ENCODE data around the gene CLN6.

DNA sequence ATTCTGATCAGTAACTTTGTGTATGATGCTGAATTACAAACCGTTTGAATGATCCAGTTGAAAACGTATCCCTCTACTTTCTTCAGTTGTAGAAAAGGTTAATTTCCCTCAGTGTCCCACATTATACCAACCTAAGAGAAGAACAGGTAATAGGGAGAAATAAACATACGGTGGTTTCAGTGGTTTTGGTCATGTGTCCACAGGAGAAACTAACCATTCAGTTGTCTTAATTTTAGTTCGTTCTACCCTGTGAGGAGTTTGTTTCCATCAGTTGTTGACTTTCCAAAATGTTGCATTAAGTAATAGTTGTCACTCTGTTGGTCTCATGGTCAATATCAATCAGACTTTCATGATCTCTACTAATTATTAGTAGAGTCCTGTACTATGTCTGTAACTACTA, 39.5 kb downstream of the CLN6 start:
- TF ChIP-seq POLR2A (IDR thresholded peaks at IDR 0.05; ENCODE audit: extremely low read depth, insufficient read length), result no peak
- TF ChIP-seq, protein P1, sequence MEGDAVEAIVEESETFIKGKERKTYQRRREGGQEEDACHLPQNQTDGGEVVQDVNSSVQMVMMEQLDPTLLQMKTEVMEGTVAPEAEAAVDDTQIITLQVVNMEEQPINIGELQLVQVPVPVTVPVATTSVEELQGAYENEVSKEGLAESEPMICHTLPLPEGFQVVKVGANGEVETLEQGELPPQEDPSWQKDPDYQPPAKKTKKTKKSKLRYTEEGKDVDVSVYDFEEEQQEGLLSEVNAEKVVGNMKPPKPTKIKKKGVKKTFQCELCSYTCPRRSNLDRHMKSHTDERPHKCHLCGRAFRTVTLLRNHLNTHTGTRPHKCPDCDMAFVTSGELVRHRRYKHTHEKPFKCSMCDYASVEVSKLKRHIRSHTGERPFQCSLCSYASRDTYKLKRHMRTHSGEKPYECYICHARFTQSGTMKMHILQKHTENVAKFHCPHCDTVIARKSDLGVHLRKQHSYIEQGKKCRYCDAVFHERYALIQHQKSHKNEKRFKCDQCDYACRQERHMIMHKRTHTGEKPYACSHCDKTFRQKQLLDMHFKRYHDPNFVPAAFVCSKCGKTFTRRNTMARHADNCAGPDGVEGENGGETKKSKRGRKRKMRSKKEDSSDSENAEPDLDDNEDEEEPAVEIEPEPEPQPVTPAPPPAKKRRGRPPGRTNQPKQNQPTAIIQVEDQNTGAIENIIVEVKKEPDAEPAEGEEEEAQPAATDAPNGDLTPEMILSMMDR (IDR thresholded peaks at IDR 0.05; ENCODE audit: low read depth, low read length), result no peak
